ENCODE measurements around the gene SMARCC2. TPM values are rescaled to one million over a fixed set of nuclear protein-coding genes. Genes with fewer than 3 reads are reported as not detected.

Gene SMARCC2
- total RNA-seq, 1 donor from 2014 or later, result 164 TPM

DNA sequence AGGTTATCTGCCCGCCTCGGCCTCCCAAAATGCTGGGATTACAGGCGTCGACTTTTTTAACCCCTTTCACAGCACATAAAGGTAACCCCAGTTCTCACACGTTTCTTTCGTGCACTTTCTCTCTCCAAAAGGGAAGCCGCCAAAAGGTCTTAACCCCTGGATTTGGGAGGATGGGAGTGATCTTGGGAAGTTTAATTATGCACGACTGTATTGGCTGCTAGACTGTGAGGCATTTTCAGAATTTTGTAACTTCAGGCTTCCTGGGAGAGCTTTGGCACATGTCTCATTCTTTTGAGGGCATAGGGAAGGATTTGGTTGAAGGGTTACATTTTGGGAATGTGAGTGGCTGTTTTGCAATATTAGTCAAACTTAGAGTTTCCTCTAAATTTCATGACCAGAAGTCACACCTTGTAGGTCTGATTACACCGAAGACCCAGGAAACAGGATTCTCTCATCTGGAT lies 1.4 kb upstream of the SMARCC2 start:
- Mint-ChIP-seq H3K9me3 (no peaks in the 10 kb centered on the region), H3K4me1 (peaks cover 45% of the 10 kb centered on the region), H3K27ac (ENCODE audit: unreplicated experiment) (no peak overlapping the region), H3K27me3 (ENCODE audit: low read depth) (peaks cover 12% of the 10 kb centered on the region), H3K36me3 (ENCODE audit: low read depth) (peaks cover 15% of the 10 kb centered on the region), H3K4me3 (peak overlapping the region; percentile 100)
- DNase-seq (ENCODE audit: low read depth, low spot score), result peak; percentile 8
- TF ChIP-seq, protein P1, sequence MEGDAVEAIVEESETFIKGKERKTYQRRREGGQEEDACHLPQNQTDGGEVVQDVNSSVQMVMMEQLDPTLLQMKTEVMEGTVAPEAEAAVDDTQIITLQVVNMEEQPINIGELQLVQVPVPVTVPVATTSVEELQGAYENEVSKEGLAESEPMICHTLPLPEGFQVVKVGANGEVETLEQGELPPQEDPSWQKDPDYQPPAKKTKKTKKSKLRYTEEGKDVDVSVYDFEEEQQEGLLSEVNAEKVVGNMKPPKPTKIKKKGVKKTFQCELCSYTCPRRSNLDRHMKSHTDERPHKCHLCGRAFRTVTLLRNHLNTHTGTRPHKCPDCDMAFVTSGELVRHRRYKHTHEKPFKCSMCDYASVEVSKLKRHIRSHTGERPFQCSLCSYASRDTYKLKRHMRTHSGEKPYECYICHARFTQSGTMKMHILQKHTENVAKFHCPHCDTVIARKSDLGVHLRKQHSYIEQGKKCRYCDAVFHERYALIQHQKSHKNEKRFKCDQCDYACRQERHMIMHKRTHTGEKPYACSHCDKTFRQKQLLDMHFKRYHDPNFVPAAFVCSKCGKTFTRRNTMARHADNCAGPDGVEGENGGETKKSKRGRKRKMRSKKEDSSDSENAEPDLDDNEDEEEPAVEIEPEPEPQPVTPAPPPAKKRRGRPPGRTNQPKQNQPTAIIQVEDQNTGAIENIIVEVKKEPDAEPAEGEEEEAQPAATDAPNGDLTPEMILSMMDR (conservative IDR thresholded peaks at IDR 0.05), result no peak

DNA sequence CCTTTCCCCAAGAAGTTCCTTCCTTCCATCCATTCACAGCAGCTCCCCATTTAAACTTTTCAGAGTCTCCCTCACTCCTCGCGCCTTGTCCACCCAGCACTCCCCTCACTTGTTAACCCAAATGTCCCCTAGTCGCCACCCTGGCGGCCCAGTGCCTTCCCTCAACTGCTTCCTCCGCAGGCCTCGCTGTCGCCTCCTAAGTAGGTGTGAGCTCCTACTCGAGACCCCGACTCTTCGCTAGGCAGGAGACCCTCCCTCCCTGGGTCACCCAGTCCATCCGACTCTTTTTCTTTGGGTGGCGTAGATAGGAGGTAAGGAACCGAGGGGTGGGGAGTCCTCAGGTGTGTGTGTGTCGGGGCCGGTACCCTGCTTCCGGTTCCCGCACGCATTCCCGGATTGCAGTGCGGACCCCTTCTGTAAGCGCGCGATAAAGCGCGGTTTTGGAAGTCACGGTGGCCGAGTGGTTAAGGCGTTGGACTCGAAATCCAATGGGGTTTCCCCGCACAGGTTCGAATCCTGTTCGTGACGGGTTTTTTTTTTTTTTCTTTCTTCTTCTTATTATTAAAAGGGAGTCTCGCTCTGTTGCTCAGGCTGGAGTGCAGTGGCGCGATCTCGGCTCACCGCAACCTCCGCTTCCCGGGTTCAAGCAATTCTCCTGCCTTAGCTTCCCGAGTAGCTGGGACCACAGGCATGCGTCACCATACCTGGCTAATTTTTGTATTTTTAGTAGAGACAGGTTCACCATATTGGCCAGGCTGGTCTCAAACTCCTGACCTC lies 823 bp upstream of the SMARCC2 start:
- peak; percentile 97 for DNase-seq (ENCODE audit: low read depth, low spot score)
- Mint-ChIP-seq H3K4me3 (peak overlapping the region; percentile 100), H3K9me3 (no peaks in the 10 kb centered on the region), H3K36me3 (ENCODE audit: low read depth) (peaks cover 16% of the 10 kb centered on the region), H3K27me3 (ENCODE audit: low read depth) (peaks cover 12% of the 10 kb centered on the region), H3K4me1 (peaks cover 45% of the 10 kb centered on the region), H3K27ac (ENCODE audit: unreplicated experiment) (peak overlapping the region; percentile 99)
- TF ChIP-seq, protein P1 (conservative IDR thresholded peaks at IDR 0.05), result peak; percentile 8

DNA sequence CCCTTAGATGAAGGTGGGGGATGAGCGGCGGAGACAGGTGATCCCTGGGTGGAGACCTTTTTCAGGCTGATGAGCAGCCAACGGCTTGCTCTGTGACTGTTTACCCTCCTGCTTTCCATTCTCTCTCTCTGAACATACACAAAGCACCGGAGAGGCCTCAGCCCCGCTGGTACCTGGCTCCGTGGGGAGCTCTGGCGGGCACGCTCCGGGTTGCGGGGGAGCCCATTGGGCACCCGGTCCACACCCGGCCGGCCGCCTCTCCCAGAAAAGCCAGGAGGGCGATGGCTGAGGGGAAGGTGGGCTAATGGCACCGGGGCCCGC lies 545 bp downstream of the SMARCC2 start:
- TF ChIP-seq, protein P1 (conservative IDR thresholded peaks at IDR 0.05), result no peak
- Mint-ChIP-seq H3K4me1 (peaks cover 45% of the 10 kb centered on the region), H3K27me3 (ENCODE audit: low read depth) (peaks cover 12% of the 10 kb centered on the region), H3K9me3 (no peaks in the 10 kb centered on the region), H3K36me3 (ENCODE audit: low read depth) (peaks cover 17% of the 10 kb centered on the region), H3K4me3 (peak overlapping the region; percentile 96), H3K27ac (ENCODE audit: unreplicated experiment) (peak overlapping the region; percentile 59)
- no peak for DNase-seq (ENCODE audit: low read depth, low spot score)

GRCh38 chr12:56188131-56188777 lies 1.0 kb downstream of the SMARCC2 start:
- H3K9me3 Mint-ChIP-seq, result no peaks in the 10 kb centered on the region

DNA sequence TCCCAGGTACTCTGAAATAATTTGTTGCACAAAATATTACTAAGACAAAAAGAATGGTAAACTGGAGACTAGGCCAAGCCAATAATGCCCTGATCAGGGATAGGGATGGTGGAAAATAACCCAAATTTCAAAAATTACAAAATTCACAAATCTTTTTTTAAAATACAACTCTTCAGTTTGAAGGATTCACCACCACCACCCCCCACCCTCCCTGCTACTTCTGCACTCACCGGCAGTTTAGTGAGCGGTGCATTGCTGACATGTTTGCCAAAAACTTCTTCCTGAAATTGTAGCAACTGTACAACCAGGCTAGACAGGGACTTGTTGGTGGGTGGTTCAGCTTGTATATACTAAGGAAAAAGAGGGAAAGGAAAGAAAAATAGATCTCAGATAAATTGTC lies 2.3 kb downstream of the SMARCC2 start:
- DNase-seq (ENCODE audit: low read depth, low spot score), result no peak
- Mint-ChIP-seq H3K36me3 (ENCODE audit: low read depth) (peaks cover 12% of the 10 kb centered on the region), H3K27ac (ENCODE audit: unreplicated experiment) (no peak overlapping the region), H3K9me3 (no peaks in the 10 kb centered on the region), H3K4me3 (peak overlapping the region; percentile 96), H3K4me1 (peaks cover 36% of the 10 kb centered on the region), H3K27me3 (ENCODE audit: low read depth) (peaks cover 12% of the 10 kb centered on the region)
- TF ChIP-seq, protein P1 (conservative IDR thresholded peaks at IDR 0.05), result no peak

More at GRCh38 chr12:56188131-56188777, 1.0 kb downstream of the SMARCC2 start:
- H3K4me1 Mint-ChIP-seq, result peaks cover 43% of the 10 kb centered on the region
- H3K36me3 Mint-ChIP-seq (ENCODE audit: low read depth), result peaks cover 14% of the 10 kb centered on the region
- TF ChIP-seq, protein P1 (conservative IDR thresholded peaks at IDR 0.05), result no peak
- DNase-seq (ENCODE audit: low read depth, low spot score), result no peak
- H3K27ac Mint-ChIP-seq (ENCODE audit: unreplicated experiment), result peak overlapping the region; percentile 59
- peak overlapping the region; percentile 96 for H3K4me3 Mint-ChIP-seq
- H3K27me3 Mint-ChIP-seq (ENCODE audit: low read depth), result peaks cover 12% of the 10 kb centered on the region

Data from neural crest cell (in vitro differentiated cells).